GM23338 (cell line): ENCODE data around the gene PTPN9. TPM values are rescaled to one million over a fixed set of nuclear protein-coding genes. Genes with fewer than 3 reads are reported as not detected.

Experiments
- ATAC-seq: fragments of 200-7000 bp; cut with Tn5 transposase; 3 replicates; pipeline ENCODE4 v1.9.1; 2020
- DNase-seq: peaks from one replicate; pipeline ENCODE4 v3.0.0-alpha.2; 2015; ENCODE audit warnings: low spot score
- H2AFZ ChIP-seq: fragments of 200-600 bp; sonication (generic); 2 replicates; pipeline ENCODE4 v1.8.0; 2016; ENCODE audit warnings: antibody characterized with exemption, mild to moderate bottlenecking, moderate library complexity
- H3F3A ChIP-seq: fragments of 200-600 bp; sonication (generic); replicated peaks from 2 replicates; pipeline ENCODE4 v1.8.0; 2017; ENCODE audit warnings: antibody characterized with exemption, mixed run types, low read depth
- H3K27ac ChIP-seq: fragments of 200-600 bp; sonication (generic); 2 replicates; pipeline ENCODE4 v1.6.1; 2016; ENCODE audit warnings: low read depth
- H3K27me3 ChIP-seq: fragments of 200-600 bp; sonication (generic); 2 replicates; pipeline ENCODE4 v1.8.0; 2016; ENCODE audit warnings: mild to moderate bottlenecking, mixed run types, moderate library complexity; ENCODE audit not compliant: insufficient read depth
- H3K36me3 ChIP-seq: fragments of 200-600 bp; sonication (generic); 2 replicates; pipeline ENCODE4 v1.8.0; 2016; ENCODE audit warnings: mild to moderate bottlenecking; ENCODE audit not compliant: insufficient read depth
- H3K4me1 ChIP-seq: fragments of 200-600 bp; sonication (generic); 2 replicates; pipeline ENCODE4 v1.8.0; 2016; ENCODE audit warnings: mild to moderate bottlenecking, moderate library complexity; ENCODE audit not compliant: insufficient read depth
- H3K4me2 ChIP-seq: fragments of 200-600 bp; sonication (generic); 2 replicates; pipeline ENCODE4 v1.7.1; 2017; ENCODE audit warnings: mixed run types
- H3K4me3 ChIP-seq: fragments of 200-600 bp; sonication (generic); 2 replicates; pipeline ENCODE4 v1.6.1; 2016; ENCODE audit warnings: mixed run types
- H3K79me2 ChIP-seq: fragments of 200-600 bp; sonication (generic); replicated peaks from 2 replicates; pipeline ENCODE4 v1.8.0; 2017; ENCODE audit warnings: mild to moderate bottlenecking; ENCODE audit not compliant: insufficient read depth
- H3K9me2 ChIP-seq: fragments of 200-600 bp; sonication (generic); 2 replicates; pipeline ENCODE4 v1.8.0; 2017; ENCODE audit not compliant: insufficient read depth
- H4K20me1 ChIP-seq: fragments of 200-600 bp; sonication (generic); replicated peaks from 2 replicates; pipeline ENCODE4 v1.8.0; 2017; ENCODE audit warnings: mild to moderate bottlenecking; ENCODE audit not compliant: insufficient read depth
- H3K27ac Mint-ChIP-seq: 2 replicates; pipeline ENCODE4 v1.8.0; 2020; ENCODE audit warnings: inconsistent platforms, mild to moderate bottlenecking, moderate library complexity, mixed read lengths
- H3K27me3 Mint-ChIP-seq: 3 replicates; pipeline ENCODE4 v1.8.0; 2022; ENCODE audit warnings: low read depth, mild to moderate bottlenecking, moderate library complexity, mixed read lengths, inconsistent platforms; ENCODE audit not compliant: insufficient read depth, poor library complexity
- H3K36me3 Mint-ChIP-seq: 3 replicates; pipeline ENCODE4 v1.8.0; 2021; ENCODE audit warnings: low read depth, mild to moderate bottlenecking, inconsistent platforms, moderate library complexity, mixed read lengths
- H3K4me1 Mint-ChIP-seq: 3 replicates; pipeline ENCODE4 v1.8.0; 2020; ENCODE audit warnings: mild to moderate bottlenecking, inconsistent platforms, mixed read lengths
- H3K4me3 Mint-ChIP-seq: 3 replicates; pipeline ENCODE4 v1.8.0; 2021; ENCODE audit warnings: moderate library complexity, mild to moderate bottlenecking, inconsistent platforms, mixed read lengths
- H3K9me3 Mint-ChIP-seq: 3 replicates; pipeline ENCODE4 v1.8.0; 2020; ENCODE audit warnings: moderate library complexity, mild to moderate bottlenecking, inconsistent platforms, mixed read lengths
- CTCF ChIP-seq, 2 experiments: fragments of 200-600 bp in 1 of 2; sonication (generic) in 1 of 2; conservative IDR thresholded peaks; 2 replicates each; pipeline versions ENCODE4 v1.5.1 to v1.6.1; 2016 to 2017; ENCODE audit warnings: antibody characterized with exemption in 2 of 2, low read depth in 2 of 2, mild to moderate bottlenecking in 2 of 2, moderate library complexity in 1 of 2
- JUNB ChIP-seq: IDR thresholded peaks from one replicate; pipeline ENCODE4 v1.6.1; 2016; ENCODE audit warnings: antibody characterized with exemption; ENCODE audit not compliant: unreplicated experiment
- NANOG ChIP-seq: IDR thresholded peaks from 2 replicates; pipeline ENCODE4 v1.6.1; 2016; ENCODE audit warnings: antibody characterized with exemption, borderline replicate concordance
- POLR2AphosphoS5 ChIP-seq: IDR thresholded peaks from 2 replicates; pipeline ENCODE4 v1.6.1; 2016; ENCODE audit warnings: antibody characterized with exemption, low read depth
- REST ChIP-seq: IDR thresholded peaks from one replicate; pipeline ENCODE4 v1.6.1; 2018; ENCODE audit warnings: antibody characterized with exemption; ENCODE audit not compliant: unreplicated experiment
- STAT1 ChIP-seq: IDR thresholded peaks from one replicate; pipeline ENCODE4 v1.6.1; 2016; ENCODE audit warnings: antibody characterized with exemption; ENCODE audit not compliant: unreplicated experiment
- ZNF114 ChIP-seq: fragments of 250-450 bp; sonication (Bioruptor Pico); IDR thresholded peaks from 2 replicates; pipeline ENCODE4 v1.5.0; 2020; ENCODE audit warnings: mild to moderate bottlenecking, moderate library complexity
- polyA plus RNA-seq: library from polyadenylated mRNA; unstranded; fragments of >200 nt; fragmentation: Nextera tagmentation; extraction: Ambion mirVana; gene quantifications from 2 replicates; pipeline ENCODE4 v1.2.1, GENCODE V29; 2016
- total RNA-seq: library from RNA; depleted of rRNA; stranded (reverse); fragments of >200 nt; shearing (Covaris generic); gene quantifications from 2 replicates; pipeline ENCODE4 v1.2.3, GENCODE V29; 2014
- TF ChIP-seq, protein P1 (sequence below): IDR thresholded peaks from 2 replicates; pipeline ENCODE4 v1.6.1; 2016; ENCODE audit warnings: antibody characterized with exemption

Gene PTPN9
- total and polyA plus RNA-seq, 2 experiments from 2014 or later: 12.1 to 32.7 TPM

DNA sequence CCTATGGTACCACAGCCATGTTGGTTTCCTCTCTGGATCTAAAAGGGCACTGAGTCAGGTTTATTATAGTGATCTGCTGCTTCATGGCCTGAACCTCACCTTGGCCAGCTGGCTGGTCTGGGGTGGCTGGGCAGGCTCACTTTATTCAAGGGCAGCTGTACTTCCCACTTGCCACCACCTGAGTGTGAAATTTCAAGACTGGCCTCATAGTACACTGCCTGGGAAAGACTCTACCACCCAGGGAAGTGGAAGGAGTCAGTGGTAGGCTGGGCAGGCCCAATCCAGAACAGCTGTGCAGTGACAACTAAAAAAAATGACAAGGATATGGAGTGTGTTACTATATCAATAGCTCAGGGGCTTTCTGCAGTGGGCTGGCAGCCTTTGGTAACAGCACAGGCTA lies 37.7 kb upstream of the PTPN9 start (continued):
- TF ChIP-seq REST: no peak

GRCh38 chr15:75606711-75607699 lies 27.9 kb upstream of the PTPN9 start:
- no peak overlapping the region for H3K4me2 ChIP-seq

More at GRCh38 chr15:75606711-75607699, 27.9 kb upstream of the PTPN9 start:
- no peak overlapping the region for H2AFZ ChIP-seq
- no peaks in the 10 kb centered on the region for H3K9me2 ChIP-seq
- no peaks in the 10 kb centered on the region for H3K27me3 ChIP-seq
- peaks cover 17% of the 10 kb centered on the region for H3K36me3 ChIP-seq
- H3K27ac ChIP-seq: no peak overlapping the region
- no peak overlapping the region for H3K4me3 Mint-ChIP-seq
- H3K4me1 ChIP-seq: no peaks in the 10 kb centered on the region
- no peaks in the 10 kb centered on the region for H3F3A ChIP-seq
- no peaks in the 10 kb centered on the region for H3K4me1 Mint-ChIP-seq
- peaks cover 4% of the 10 kb centered on the region for H3K27me3 Mint-ChIP-seq
- no peaks in the 10 kb centered on the region for H3K9me3 Mint-ChIP-seq
- H3K79me2 ChIP-seq: no peaks in the 10 kb centered on the region
- DNase-seq: no peak
- H4K20me1 ChIP-seq: no peaks in the 10 kb centered on the region; the same call in 1 of the 2 replicates
- peaks cover 48% of the 10 kb centered on the region for H3K36me3 Mint-ChIP-seq
- no peak overlapping the region for H3K27ac Mint-ChIP-seq
- TF ChIP-seq NANOG: no peak
- no peak for TF ChIP-seq JUNB
- TF ChIP-seq CTCF (conservative IDR thresholded peaks at IDR 0.05; ENCODE audit: low read depth in 2 of 2): no peak
- no peak for TF ChIP-seq ZNF114 (CRISPR knock-in tag)
- no peak for TF ChIP-seq REST
- no peak for TF ChIP-seq STAT1
- TF ChIP-seq, protein P1, sequence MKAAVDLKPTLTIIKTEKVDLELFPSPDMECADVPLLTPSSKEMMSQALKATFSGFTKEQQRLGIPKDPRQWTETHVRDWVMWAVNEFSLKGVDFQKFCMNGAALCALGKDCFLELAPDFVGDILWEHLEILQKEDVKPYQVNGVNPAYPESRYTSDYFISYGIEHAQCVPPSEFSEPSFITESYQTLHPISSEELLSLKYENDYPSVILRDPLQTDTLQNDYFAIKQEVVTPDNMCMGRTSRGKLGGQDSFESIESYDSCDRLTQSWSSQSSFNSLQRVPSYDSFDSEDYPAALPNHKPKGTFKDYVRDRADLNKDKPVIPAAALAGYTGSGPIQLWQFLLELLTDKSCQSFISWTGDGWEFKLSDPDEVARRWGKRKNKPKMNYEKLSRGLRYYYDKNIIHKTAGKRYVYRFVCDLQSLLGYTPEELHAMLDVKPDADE: no peak
- TF ChIP-seq POLR2AphosphoS5: no peak
- no peak for ATAC-seq
- H3K4me3 ChIP-seq: no peak overlapping the region
